Measurements from ENCODE around the gene CREB3L1. TPM values are rescaled to one million over a fixed set of nuclear protein-coding genes. Genes with fewer than 3 reads are reported as not detected.

Gene CREB3L1
- total RNA-seq, 1 donor from 2014 or later, result 0.43 TPM

- no peak overlapping the region for H3K4me2 ChIP-seq
- H3K36me3 ChIP-seq, result no peaks in the 10 kb centered on the region
- H3K27ac Mint-ChIP-seq, result no peak overlapping the region
- H3K4me1 Mint-ChIP-seq, result peaks cover 50% of the 10 kb centered on the region
- peaks cover 10% of the 10 kb centered on the region for H3K27me3 Mint-ChIP-seq (ENCODE audit: insufficient read depth, low read depth)
- no peaks in the 10 kb centered on the region for H3K27me3 ChIP-seq
- no peaks in the 10 kb centered on the region for H3K36me3 Mint-ChIP-seq
- H3K4me3 Mint-ChIP-seq, result no peak overlapping the region
- peaks cover 37% of the 10 kb centered on the region for H3K4me1 ChIP-seq
- peaks cover 4% of the 10 kb centered on the region for H3F3A ChIP-seq (ENCODE audit: low read depth)
- DNase-seq (ENCODE audit: low spot score), result no peak
- H4K20me1 ChIP-seq (ENCODE audit: low read depth), result peaks cover 71% of the 10 kb centered on the region
- H3K79me2 ChIP-seq (ENCODE audit: low read depth), result peaks cover 28% of the 10 kb centered on the region
- H3K4me3 ChIP-seq, result no peak overlapping the region
- no peak overlapping the region for H3K9ac ChIP-seq
- H3K9me3 ChIP-seq (ENCODE audit: low read depth), result no peaks in the 10 kb centered on the region
- no peak overlapping the region for H2AFZ ChIP-seq (replicated peaks)
- H3K9me3 Mint-ChIP-seq, result no peaks in the 10 kb centered on the region
- H3K27ac ChIP-seq, result no peak overlapping the region
- no peak for TF ChIP-seq EZH2phosphoT487 (IDR thresholded peaks at IDR 0.05)
- no peak for TF ChIP-seq EZH2 (IDR thresholded peaks at IDR 0.05)
- no peak for TF ChIP-seq CTCF (IDR thresholded peaks at IDR 0.05)
Observed at GRCh38 chr11:46364791-46365190, 87.3 kb downstream of the CREB3L1 start.

DNA sequence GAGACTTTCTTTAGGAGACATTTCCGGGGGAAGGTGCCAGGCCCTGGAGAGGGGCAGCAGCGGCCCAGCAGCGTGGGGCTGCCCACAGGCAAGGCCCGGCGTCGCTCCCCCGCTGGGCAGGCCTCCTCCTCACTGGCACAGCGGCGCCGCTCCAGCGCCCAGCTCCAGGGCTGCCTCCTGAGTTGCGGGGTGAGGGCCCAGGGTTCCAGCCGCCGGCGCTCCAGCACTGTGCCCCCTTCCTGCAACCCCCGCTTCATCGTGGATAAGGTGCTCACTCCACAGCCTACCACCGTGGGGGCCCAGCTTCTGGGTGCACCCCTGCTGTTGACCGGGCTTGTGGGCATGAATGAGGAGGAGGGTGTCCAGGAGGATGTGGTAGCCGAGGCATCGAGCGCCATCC is 88.8 kb downstream of the CREB3L1 start:
- Mint-ChIP-seq H3K4me3 (no peak overlapping the region), H3K27ac (no peak overlapping the region), H3K9me3 (no peaks in the 10 kb centered on the region), H3K36me3 (no peaks in the 10 kb centered on the region), H3K4me1 (peaks cover 50% of the 10 kb centered on the region), H3K27me3 (ENCODE audit: insufficient read depth, low read depth) (peaks cover 7% of the 10 kb centered on the region)
- no peak for DNase-seq (ENCODE audit: low spot score)
- peaks cover 33% of the 10 kb centered on the region for H3K4me1 ChIP-seq
- peaks cover 16% of the 10 kb centered on the region for H3K79me2 ChIP-seq (ENCODE audit: low read depth)
- H3K4me3 ChIP-seq, result no peak overlapping the region
- no peak overlapping the region for H3K4me2 ChIP-seq
- peaks cover 70% of the 10 kb centered on the region for H4K20me1 ChIP-seq (ENCODE audit: low read depth)
- no peaks in the 10 kb centered on the region for H3K36me3 ChIP-seq
- no peak overlapping the region for H3K9ac ChIP-seq
- TF ChIP-seq EZH2 (IDR thresholded peaks at IDR 0.05), result no peak
- no peak for TF ChIP-seq EZH2phosphoT487 (IDR thresholded peaks at IDR 0.05)
- TF ChIP-seq CTCF (IDR thresholded peaks at IDR 0.05), result no peak
- no peak overlapping the region for H2AFZ ChIP-seq (replicated peaks)
- H3K9me3 ChIP-seq (ENCODE audit: low read depth), result no peaks in the 10 kb centered on the region
- H3F3A ChIP-seq (ENCODE audit: low read depth), result peaks cover 4% of the 10 kb centered on the region
- no peak overlapping the region for H3K27ac ChIP-seq
- H3K27me3 ChIP-seq, result no peaks in the 10 kb centered on the region

DNA sequence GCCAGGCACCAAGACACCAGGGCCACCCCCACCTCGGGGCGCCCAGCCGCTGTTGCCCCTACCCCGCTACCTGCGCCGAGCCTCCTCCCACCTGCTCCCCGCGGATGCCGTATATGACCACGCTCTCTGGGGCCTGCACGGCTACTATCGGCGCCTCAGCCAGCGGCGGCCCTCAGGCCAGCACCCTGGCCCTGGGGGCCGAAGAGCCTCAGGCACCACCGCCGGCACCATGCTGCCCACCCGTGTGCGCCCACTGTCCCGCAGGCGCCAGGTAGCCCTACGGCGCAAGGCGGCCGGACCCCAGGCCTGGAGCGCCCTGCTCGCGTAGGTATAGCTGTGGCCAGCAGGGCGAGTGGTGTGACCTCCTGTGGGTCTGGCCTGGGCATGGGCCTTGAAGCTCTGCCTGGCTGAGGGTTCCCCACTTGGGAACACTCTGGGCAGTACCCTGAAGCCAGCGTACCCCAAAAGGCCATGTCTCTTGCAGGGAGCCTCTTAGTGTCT is 89.2 kb downstream of the CREB3L1 start:
- peaks cover 7% of the 10 kb centered on the region for H3K27me3 Mint-ChIP-seq (ENCODE audit: insufficient read depth, low read depth)
- DNase-seq (ENCODE audit: low spot score), result no peak
- H3K9me3 Mint-ChIP-seq, result no peaks in the 10 kb centered on the region
- H3K36me3 Mint-ChIP-seq, result no peaks in the 10 kb centered on the region
- peaks cover 66% of the 10 kb centered on the region for H4K20me1 ChIP-seq (ENCODE audit: low read depth)
- H3K4me3 ChIP-seq, result no peak overlapping the region
- H3K4me2 ChIP-seq, result no peak overlapping the region
- H3K9ac ChIP-seq, result no peak overlapping the region
- peaks cover 28% of the 10 kb centered on the region for H3K4me1 ChIP-seq
- H3F3A ChIP-seq (ENCODE audit: low read depth), result peaks cover 4% of the 10 kb centered on the region
- H3K27ac ChIP-seq, result no peak overlapping the region
- H3K4me3 Mint-ChIP-seq, result no peak overlapping the region
- no peaks in the 10 kb centered on the region for H3K27me3 ChIP-seq
- no peak overlapping the region for H2AFZ ChIP-seq (replicated peaks)
- TF ChIP-seq EZH2 (IDR thresholded peaks at IDR 0.05) (no peak), EZH2phosphoT487 (IDR thresholded peaks at IDR 0.05) (no peak)
- peaks cover 11% of the 10 kb centered on the region for H3K79me2 ChIP-seq (ENCODE audit: low read depth)
- H3K27ac Mint-ChIP-seq, result no peak overlapping the region
- no peaks in the 10 kb centered on the region for H3K36me3 ChIP-seq
- peaks cover 48% of the 10 kb centered on the region for H3K4me1 Mint-ChIP-seq
- H3K9me3 ChIP-seq (ENCODE audit: low read depth), result no peaks in the 10 kb centered on the region

- no peaks in the 10 kb centered on the region for H3K9me3 ChIP-seq (ENCODE audit: low read depth)
- Mint-ChIP-seq H3K4me1 (peaks cover 44% of the 10 kb centered on the region), H3K4me3 (peak overlapping the region; percentile 52), H3K36me3 (no peaks in the 10 kb centered on the region), H3K9me3 (no peaks in the 10 kb centered on the region), H3K27ac (no peak overlapping the region), H3K27me3 (ENCODE audit: insufficient read depth, low read depth) (peaks cover 9% of the 10 kb centered on the region)
- H3K79me2 ChIP-seq (ENCODE audit: low read depth), result peaks cover 4% of the 10 kb centered on the region
- no peak overlapping the region for H2AFZ ChIP-seq (replicated peaks)
- peak; percentile 84 for DNase-seq (ENCODE audit: low spot score)
- TF ChIP-seq EZH2phosphoT487 (IDR thresholded peaks at IDR 0.05), result no peak
- no peak for TF ChIP-seq EZH2 (IDR thresholded peaks at IDR 0.05)
- TF ChIP-seq CTCF (IDR thresholded peaks at IDR 0.05), result peak; percentile 88
- H3K9ac ChIP-seq, result no peak overlapping the region
- no peak overlapping the region for H3K4me2 ChIP-seq
- H3K27me3 ChIP-seq, result no peaks in the 10 kb centered on the region
- H3K27ac ChIP-seq, result no peak overlapping the region
- peaks cover 26% of the 10 kb centered on the region for H3K4me1 ChIP-seq
- H4K20me1 ChIP-seq (ENCODE audit: low read depth), result peaks cover 61% of the 10 kb centered on the region
- no peak overlapping the region for H3K4me3 ChIP-seq
- no peaks in the 10 kb centered on the region for H3K36me3 ChIP-seq
- peaks cover 4% of the 10 kb centered on the region for H3F3A ChIP-seq (ENCODE audit: low read depth)
Observed at GRCh38 chr11:46367244-46367915, 89.9 kb downstream of the CREB3L1 start.
